ENCODE measurements around the gene PBX1. TPM values are rescaled to one million over a fixed set of nuclear protein-coding genes. Genes with fewer than 3 reads are reported as not detected.
A peak's percentile ranks its signal among the peaks of the same experiment; 100 is the strongest.
"Not testable (repeated sequence)": the region's sequence is repeated elsewhere in the genome, so short reads cannot be mapped to it uniquely, and the experiment has no call there.

The PBX1 gene
- total and polyA plus RNA-seq, 4 donors = 81.7 to 118 (median 98.2) TPM

GRCh38 chr1:164644268-164644667 lies 85.3 kb downstream of the PBX1 start:
- Histone ChIP-seq H3K4me1 (ENCODE audit: control insufficient read depth, insufficient read depth, low read length) (peaks cover 11% of the 10 kb centered on the region), H3K27ac (ENCODE audit: low read depth, low read length) (no peak overlapping the region), H3K4me3 (ENCODE audit: low read depth, low read length) (no peak overlapping the region), H3K36me3 (ENCODE audit: control insufficient read depth, insufficient read depth, low read length) (peaks cover 3% of the 10 kb centered on the region), H3K27me3 (ENCODE audit: control insufficient read depth, insufficient read depth, low read length) (no peaks in the 10 kb centered on the region), H3K9me3 (ENCODE audit: control insufficient read depth, insufficient read depth, low read length) (no peaks in the 10 kb centered on the region)
- no peak for DNase-seq (ENCODE audit: low read depth in 4 of 6, low spot score in 6 of 6)
- WGBS (ENCODE audit: insufficient coverage) = no CpG with 5 or more reads among the region's 3 CpGs

GRCh38 chr1:164644774-164645644 lies 86.0 kb downstream of the PBX1 start:
- Histone ChIP-seq H3K9me3 (ENCODE audit: control insufficient read depth, insufficient read depth, low read length) (no peaks in the 10 kb centered on the region), H3K27ac (ENCODE audit: low read depth, low read length) (no peak overlapping the region), H3K4me1 (ENCODE audit: control insufficient read depth, insufficient read depth, low read length) (peaks cover 11% of the 10 kb centered on the region), H3K27me3 (ENCODE audit: control insufficient read depth, insufficient read depth, low read length) (no peaks in the 10 kb centered on the region), H3K36me3 (ENCODE audit: control insufficient read depth, insufficient read depth, low read length) (peaks cover 3% of the 10 kb centered on the region), H3K4me3 (ENCODE audit: low read depth, low read length) (no peak overlapping the region)
- DNase-seq (ENCODE audit: low read depth in 4 of 6, low spot score in 6 of 6) = peak in 1 of 6 donors; percentile 78
- 40% methylated on average over 2 of the region's 6 CpGs for WGBS (ENCODE audit: insufficient coverage)

GRCh38 chr1:164645921-164646320 lies 86.9 kb downstream of the PBX1 start:
- Histone ChIP-seq H3K27ac (ENCODE audit: low read depth, low read length) (no peak overlapping the region), H3K9me3 (ENCODE audit: control insufficient read depth, insufficient read depth, low read length) (no peaks in the 10 kb centered on the region), H3K4me3 (ENCODE audit: low read depth, low read length) (no peak overlapping the region), H3K4me1 (ENCODE audit: control insufficient read depth, insufficient read depth, low read length) (peaks cover 11% of the 10 kb centered on the region), H3K36me3 (ENCODE audit: control insufficient read depth, insufficient read depth, low read length) (peaks cover 3% of the 10 kb centered on the region), H3K27me3 (ENCODE audit: control insufficient read depth, insufficient read depth, low read length) (no peaks in the 10 kb centered on the region)
- no CpG with 5 or more reads among the region's 2 CpGs for WGBS (ENCODE audit: insufficient coverage)
- DNase-seq (ENCODE audit: low read depth in 4 of 6, low spot score in 6 of 6) = no peak

GRCh38 chr1:164647211-164647610 lies 88.2 kb downstream of the PBX1 start:
- Histone ChIP-seq H3K4me1 (ENCODE audit: control insufficient read depth, insufficient read depth, low read length) (peaks cover 15% of the 10 kb centered on the region), H3K9me3 (ENCODE audit: control insufficient read depth, insufficient read depth, low read length) (no peaks in the 10 kb centered on the region), H3K27me3 (ENCODE audit: control insufficient read depth, insufficient read depth, low read length) (no peaks in the 10 kb centered on the region), H3K27ac (ENCODE audit: low read depth, low read length) (no peak overlapping the region), H3K4me3 (ENCODE audit: low read depth, low read length) (no peak overlapping the region), H3K36me3 (ENCODE audit: control insufficient read depth, insufficient read depth, low read length) (no peaks in the 10 kb centered on the region)
- DNase-seq (ENCODE audit: low read depth in 4 of 6, low spot score in 6 of 6) = no peak
- 54% methylated on average over 3 of the region's 6 CpGs for WGBS (ENCODE audit: insufficient coverage)

GRCh38 chr1:164648636-164649035 lies 89.7 kb downstream of the PBX1 start:
- Histone ChIP-seq H3K36me3 (ENCODE audit: control insufficient read depth, insufficient read depth, low read length) (no peaks in the 10 kb centered on the region), H3K9me3 (ENCODE audit: control insufficient read depth, insufficient read depth, low read length) (no peaks in the 10 kb centered on the region), H3K4me1 (ENCODE audit: control insufficient read depth, insufficient read depth, low read length) (peaks cover 18% of the 10 kb centered on the region), H3K4me3 (ENCODE audit: low read depth, low read length) (no peak overlapping the region), H3K27me3 (ENCODE audit: control insufficient read depth, insufficient read depth, low read length) (no peaks in the 10 kb centered on the region), H3K27ac (ENCODE audit: low read depth, low read length) (no peak overlapping the region)
- 58% methylated on average over 2 of the region's 2 CpGs for WGBS (ENCODE audit: insufficient coverage)
- no peak for DNase-seq (ENCODE audit: low read depth in 4 of 6, low spot score in 6 of 6)

GRCh38 chr1:164649146-164649545 lies 90.2 kb downstream of the PBX1 start:
- H3K36me3 ChIP-seq (ENCODE audit: control insufficient read depth, insufficient read depth, low read length) = no peaks in the 10 kb centered on the region
- no peaks in the 10 kb centered on the region for H3K27me3 ChIP-seq (ENCODE audit: control insufficient read depth, insufficient read depth, low read length)
- no CpG with 5 or more reads among the region's 4 CpGs for WGBS (ENCODE audit: insufficient coverage)
- no peak for DNase-seq (ENCODE audit: low read depth in 4 of 6, low spot score in 6 of 6)
- no peak overlapping the region for H3K4me3 ChIP-seq (ENCODE audit: low read depth, low read length)
- no peak overlapping the region for H3K27ac ChIP-seq (ENCODE audit: low read depth, low read length)
- H3K4me1 ChIP-seq (ENCODE audit: control insufficient read depth, insufficient read depth, low read length) = peaks cover 18% of the 10 kb centered on the region
- H3K9me3 ChIP-seq (ENCODE audit: control insufficient read depth, insufficient read depth, low read length) = no peaks in the 10 kb centered on the region

GRCh38 chr1:164650531-164650930 lies 91.5 kb downstream of the PBX1 start:
- no peaks in the 10 kb centered on the region for H3K9me3 ChIP-seq (ENCODE audit: control insufficient read depth, insufficient read depth, low read length)
- WGBS (ENCODE audit: insufficient coverage) = 40% methylated on average over 1 of the region's 2 CpGs
- no peak for DNase-seq (ENCODE audit: low read depth in 4 of 6, low spot score in 6 of 6)
- H3K27ac ChIP-seq (ENCODE audit: low read depth, low read length) = no peak overlapping the region
- no peak overlapping the region for H3K4me3 ChIP-seq (ENCODE audit: low read depth, low read length)
- H3K36me3 ChIP-seq (ENCODE audit: control insufficient read depth, insufficient read depth, low read length) = no peaks in the 10 kb centered on the region
- H3K27me3 ChIP-seq (ENCODE audit: control insufficient read depth, insufficient read depth, low read length) = no peaks in the 10 kb centered on the region
- peaks cover 14% of the 10 kb centered on the region for H3K4me1 ChIP-seq (ENCODE audit: control insufficient read depth, insufficient read depth, low read length)

GRCh38 chr1:164651351-164651951 lies 92.5 kb downstream of the PBX1 start:
- H3K9me3 ChIP-seq (ENCODE audit: control insufficient read depth, insufficient read depth, low read length) = no peaks in the 10 kb centered on the region
- no peak overlapping the region for H3K27ac ChIP-seq (ENCODE audit: low read depth, low read length)
- WGBS (ENCODE audit: insufficient coverage) = 18% methylated on average over 11 of the region's 13 CpGs
- no peaks in the 10 kb centered on the region for H3K36me3 ChIP-seq (ENCODE audit: control insufficient read depth, insufficient read depth, low read length)
- H3K27me3 ChIP-seq (ENCODE audit: control insufficient read depth, insufficient read depth, low read length) = no peaks in the 10 kb centered on the region
- H3K4me3 ChIP-seq (ENCODE audit: low read depth, low read length) = no peak overlapping the region
- peaks cover 14% of the 10 kb centered on the region for H3K4me1 ChIP-seq (ENCODE audit: control insufficient read depth, insufficient read depth, low read length)
- peak in 2 of 6 donors; percentile 65 to 82 for DNase-seq (ENCODE audit: low read depth in 4 of 6, low spot score in 6 of 6)

- H3K4me3 ChIP-seq (ENCODE audit: low read depth, low read length) = not testable (repeated sequence)
- WGBS (ENCODE audit: insufficient coverage) = 100% methylated on average over 1 of the region's 6 CpGs
- H3K4me1 ChIP-seq (ENCODE audit: control insufficient read depth, insufficient read depth, low read length) = peaks cover 14% of the 10 kb centered on the region
Observed at GRCh38 chr1:164652969-164653368, 94.0 kb downstream of the PBX1 start.

GRCh38 chr1:164653705-164654104 lies 94.7 kb downstream of the PBX1 start:
- peaks cover 14% of the 10 kb centered on the region for H3K4me1 ChIP-seq (ENCODE audit: control insufficient read depth, insufficient read depth, low read length)
- 88% methylated on average over 1 of the region's 3 CpGs for WGBS (ENCODE audit: insufficient coverage)

More at GRCh38 chr1:164652969-164653368, 94.0 kb downstream of the PBX1 start:
- H3K27ac ChIP-seq (ENCODE audit: low read depth, low read length); H3K27me3 ChIP-seq (ENCODE audit: control insufficient read depth, insufficient read depth, low read length); H3K9me3 ChIP-seq (ENCODE audit: control insufficient read depth, insufficient read depth, low read length); H3K36me3 ChIP-seq (ENCODE audit: control insufficient read depth, insufficient read depth, low read length); DNase-seq (ENCODE audit: low read depth in 4 of 6, low spot score in 6 of 6): not testable (repeated sequence)

More at GRCh38 chr1:164653705-164654104, 94.7 kb downstream of the PBX1 start:
- Histone ChIP-seq H3K9me3 (ENCODE audit: control insufficient read depth, insufficient read depth, low read length) (no peaks in the 10 kb centered on the region), H3K27me3 (ENCODE audit: control insufficient read depth, insufficient read depth, low read length) (no peaks in the 10 kb centered on the region), H3K36me3 (ENCODE audit: control insufficient read depth, insufficient read depth, low read length) (no peaks in the 10 kb centered on the region), H3K4me3 (ENCODE audit: low read depth, low read length) (no peak overlapping the region), H3K27ac (ENCODE audit: low read depth, low read length) (no peak overlapping the region)
- DNase-seq (ENCODE audit: low read depth in 4 of 6, low spot score in 6 of 6) = no peak

Measured in spinal cord (tissue), 10 donors.